GM12875 (cell line): ENCODE measurements around the gene GLIS1.
"Not testable (repeated sequence)": the region's sequence is repeated elsewhere in the genome, so short reads cannot be mapped to it uniquely, and the experiment has no call there.

ENCODE experiments used
- H3K4me3 ChIP-seq: one replicate; pipeline ENCODE4 v1.5.1; 2011; ENCODE audit warnings: low read depth, low read length, control low read depth
- TF ChIP-seq, protein P1 (sequence below): IDR thresholded peaks from 2 replicates; pipeline ENCODE4 v1.5.1; 2011; ENCODE audit warnings: low read depth, mild to moderate bottlenecking, control low read depth, inconsistent platforms, low read length, moderate library complexity, borderline replicate concordance; ENCODE audit not compliant: insufficient read depth

Gene GLIS1

DNA sequence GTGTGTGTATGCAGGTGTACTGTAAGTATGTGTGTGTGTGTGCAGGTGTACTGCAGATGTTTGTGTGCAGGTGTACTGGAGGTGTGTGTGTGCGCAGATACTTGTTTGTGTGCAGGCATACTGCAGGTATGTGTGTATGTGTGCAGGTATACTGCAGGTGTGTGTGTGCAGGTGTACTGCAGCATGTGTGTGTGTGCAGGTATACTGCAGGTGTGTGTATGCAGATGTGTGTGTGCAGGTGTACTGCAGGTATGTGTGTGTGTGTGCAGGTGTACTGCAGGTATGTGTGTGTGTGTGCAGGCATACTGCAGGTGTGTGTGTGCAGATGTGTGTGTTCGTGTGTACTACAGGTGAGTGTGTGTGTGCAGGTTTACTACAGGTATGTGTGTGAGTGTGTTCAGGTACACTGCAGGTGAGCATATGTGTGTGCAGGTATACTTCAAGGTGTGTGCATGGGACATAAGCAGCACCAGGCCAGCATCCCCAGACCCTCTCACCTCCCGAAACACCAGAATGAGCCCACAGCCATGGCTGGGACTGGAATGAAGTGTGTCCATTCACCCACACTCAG is 182.2 kb downstream of the GLIS1 start:
- TF ChIP-seq, protein P1, sequence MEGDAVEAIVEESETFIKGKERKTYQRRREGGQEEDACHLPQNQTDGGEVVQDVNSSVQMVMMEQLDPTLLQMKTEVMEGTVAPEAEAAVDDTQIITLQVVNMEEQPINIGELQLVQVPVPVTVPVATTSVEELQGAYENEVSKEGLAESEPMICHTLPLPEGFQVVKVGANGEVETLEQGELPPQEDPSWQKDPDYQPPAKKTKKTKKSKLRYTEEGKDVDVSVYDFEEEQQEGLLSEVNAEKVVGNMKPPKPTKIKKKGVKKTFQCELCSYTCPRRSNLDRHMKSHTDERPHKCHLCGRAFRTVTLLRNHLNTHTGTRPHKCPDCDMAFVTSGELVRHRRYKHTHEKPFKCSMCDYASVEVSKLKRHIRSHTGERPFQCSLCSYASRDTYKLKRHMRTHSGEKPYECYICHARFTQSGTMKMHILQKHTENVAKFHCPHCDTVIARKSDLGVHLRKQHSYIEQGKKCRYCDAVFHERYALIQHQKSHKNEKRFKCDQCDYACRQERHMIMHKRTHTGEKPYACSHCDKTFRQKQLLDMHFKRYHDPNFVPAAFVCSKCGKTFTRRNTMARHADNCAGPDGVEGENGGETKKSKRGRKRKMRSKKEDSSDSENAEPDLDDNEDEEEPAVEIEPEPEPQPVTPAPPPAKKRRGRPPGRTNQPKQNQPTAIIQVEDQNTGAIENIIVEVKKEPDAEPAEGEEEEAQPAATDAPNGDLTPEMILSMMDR = no peak
- H3K4me3 ChIP-seq = no peak overlapping the region

DNA sequence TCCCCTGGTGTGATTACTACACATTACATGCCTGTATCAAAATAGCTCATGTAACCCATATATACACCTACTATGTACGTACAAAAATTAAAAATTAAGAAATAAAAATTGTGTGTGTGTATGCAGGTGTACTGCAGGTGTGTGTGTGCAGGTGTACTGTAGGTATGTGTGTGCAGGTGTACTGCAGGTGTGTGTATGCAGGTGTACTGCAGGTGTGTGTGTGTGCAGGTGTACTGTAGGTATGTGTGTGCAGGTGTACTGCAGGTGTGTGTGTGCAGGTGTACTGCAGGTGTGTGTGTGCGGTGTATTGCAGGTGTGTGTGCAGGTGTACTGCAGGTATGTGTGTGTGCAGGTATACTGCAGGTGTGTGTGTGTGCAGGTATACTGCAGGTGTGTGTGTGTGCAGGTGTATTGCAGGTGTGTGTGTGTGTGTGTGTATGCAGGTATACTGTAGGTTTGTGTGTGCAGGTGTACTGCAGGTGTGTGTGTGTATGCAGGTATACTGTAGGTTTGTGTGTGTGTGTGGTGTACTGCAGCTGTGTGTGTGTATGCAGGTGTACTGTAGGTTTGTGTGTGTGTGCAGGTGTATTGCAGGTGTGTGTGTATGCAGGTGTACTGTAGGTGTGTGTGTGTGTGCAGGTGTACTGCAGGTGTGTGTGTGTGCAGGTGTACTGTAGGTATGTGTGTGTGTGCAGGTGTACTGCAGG is 183.2 kb downstream of the GLIS1 start:
- H3K4me3 ChIP-seq = not testable (repeated sequence)

DNA sequence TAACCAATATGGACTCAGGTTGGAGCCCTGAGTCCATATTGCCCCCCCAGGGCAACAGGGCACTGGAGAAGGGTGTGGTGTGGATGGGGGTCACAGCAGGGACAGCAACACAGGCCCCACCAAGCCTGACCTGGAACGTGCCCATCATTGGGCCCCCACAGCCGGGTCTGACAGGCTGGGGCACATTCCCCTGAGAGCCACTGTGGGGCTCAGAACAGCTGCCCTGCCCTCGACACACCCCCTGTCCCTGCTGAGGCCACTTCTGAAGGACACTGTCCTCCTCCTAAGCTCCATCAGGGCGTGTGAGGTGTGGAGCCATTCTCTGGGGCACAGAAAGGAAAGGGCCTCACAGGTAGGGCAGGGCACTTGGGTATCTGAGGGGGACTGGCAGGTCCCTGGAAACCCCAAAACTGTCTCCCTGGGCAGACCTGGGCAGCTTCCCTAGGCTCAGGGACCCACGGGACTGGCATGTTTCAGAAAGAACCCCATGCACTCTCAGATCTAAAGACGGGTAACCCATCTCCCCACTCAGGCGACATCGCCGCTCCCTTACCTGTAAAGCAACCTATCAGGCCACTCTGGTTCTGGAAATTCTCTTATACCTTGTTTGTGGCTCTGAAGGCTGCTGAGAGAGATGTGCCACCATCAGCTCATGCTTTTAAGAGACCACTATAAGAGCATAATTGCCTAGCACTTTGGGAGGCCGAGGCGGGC is 184.2 kb downstream of the GLIS1 start:
- TF ChIP-seq, protein P1 = no peak
- no peak overlapping the region for H3K4me3 ChIP-seq

DNA sequence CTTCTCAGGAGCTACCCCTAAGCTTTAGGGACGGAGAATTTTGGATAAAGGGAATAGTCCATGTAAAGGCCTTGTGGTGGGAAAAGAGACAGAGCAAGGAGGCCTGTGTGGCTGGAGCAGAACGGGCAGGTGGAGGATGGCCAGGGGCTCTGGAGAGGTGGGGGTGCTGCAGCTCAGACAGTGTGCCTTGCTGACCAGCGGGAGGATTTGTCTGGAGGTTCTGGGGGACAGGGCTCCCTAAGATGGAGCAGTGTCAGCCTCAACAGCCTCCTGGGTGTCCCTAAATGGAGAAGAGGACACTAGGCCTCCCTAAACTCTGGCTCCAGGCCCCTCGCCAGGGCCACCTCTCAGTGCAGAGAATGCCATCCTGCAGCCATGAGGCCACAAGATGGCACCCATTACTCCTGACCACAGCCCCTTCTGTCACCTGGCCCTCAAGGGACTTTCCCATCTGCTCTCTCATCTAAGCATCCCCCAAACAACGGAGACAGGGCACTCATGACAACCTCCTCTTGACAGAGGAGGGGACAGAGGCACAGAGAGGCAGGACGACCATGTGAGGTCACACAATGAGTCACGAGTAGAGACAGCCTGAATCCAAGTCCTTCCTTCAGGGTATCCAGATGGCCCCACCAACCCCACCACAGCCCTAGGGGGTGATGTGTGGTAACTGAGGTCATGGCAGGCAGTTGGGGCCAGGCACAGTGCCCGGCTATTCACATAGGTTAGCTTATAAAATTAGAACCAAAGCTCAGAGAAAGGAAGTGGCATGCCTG is 185.0 kb downstream of the GLIS1 start:
- H3K4me3 ChIP-seq = no peak overlapping the region
- TF ChIP-seq, protein P1 = no peak

DNA sequence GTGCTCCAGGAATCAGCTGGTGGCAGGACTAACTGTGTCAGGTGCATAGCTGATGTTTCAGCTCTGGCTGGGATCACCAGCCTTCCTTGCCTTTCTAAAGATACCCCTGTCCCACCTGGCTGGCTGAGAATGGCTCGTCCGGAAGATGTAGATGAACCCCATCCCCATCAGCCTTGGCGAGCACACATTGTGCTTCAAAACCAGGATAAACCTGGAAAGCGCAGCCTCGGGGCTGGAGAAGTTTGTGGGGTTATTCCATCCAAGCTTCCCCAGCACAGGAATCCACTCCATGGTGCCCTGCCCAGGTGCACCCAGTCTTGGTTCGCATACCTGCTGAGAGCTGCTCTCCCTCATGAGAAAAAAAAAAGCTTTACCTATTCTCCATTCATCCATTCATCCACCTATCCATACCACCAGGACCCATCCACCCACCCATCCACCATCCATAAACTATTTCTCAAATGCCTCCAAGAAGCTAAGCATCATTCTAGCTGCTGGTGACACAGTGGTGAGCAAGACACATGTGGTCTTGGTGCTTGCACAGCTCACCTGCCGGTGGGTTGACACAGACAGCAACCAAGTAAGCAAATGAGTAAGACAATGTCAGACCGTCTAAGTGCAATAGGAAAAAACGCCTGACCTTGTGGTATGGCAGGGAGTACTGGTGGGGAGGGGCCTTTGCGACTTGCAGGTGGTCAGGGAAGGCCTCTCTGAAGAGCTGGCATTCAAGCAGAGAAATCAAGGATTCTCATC is 185.8 kb downstream of the GLIS1 start:
- TF ChIP-seq, protein P1 = no peak
- no peak overlapping the region for H3K4me3 ChIP-seq

DNA sequence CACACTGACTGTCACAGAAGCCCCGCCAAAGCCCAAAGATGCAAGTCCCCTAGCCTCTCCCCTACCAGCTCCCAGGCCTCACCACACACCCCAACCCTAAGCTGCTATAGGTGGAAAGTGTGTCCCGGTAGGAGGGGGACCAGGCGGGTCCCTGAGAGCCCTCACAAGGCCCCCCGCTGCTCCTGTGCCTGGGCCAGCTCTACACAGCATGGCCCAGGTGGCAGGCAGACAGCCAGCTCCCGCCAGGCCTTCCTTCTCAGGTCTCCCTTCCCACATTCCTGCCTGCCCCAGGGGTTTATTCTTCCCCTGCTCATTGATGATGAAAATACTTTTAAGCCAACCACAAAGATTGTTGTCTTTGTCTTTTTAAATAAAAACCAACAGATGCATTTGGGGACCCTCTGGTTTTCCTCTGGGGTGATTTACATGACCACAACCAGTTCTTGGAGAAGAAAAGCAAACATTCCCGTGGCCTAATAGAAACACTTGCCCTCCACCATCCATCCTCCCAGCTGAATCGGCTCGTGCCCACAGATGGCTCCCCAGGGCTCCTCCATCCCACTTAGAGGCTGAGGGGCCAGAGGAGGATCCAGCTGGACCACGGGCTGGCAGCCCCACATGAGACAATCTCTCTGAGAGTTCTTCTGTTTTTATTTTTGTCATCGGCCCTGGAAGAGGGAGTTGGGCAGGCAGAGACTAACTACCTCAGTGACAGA is 186.7 kb downstream of the GLIS1 start:
- H3K4me3 ChIP-seq = no peak overlapping the region
- TF ChIP-seq, protein P1 = no peak
